GM12878 (cell line): Measurements from ENCODE around the gene RAB22A. TPM values are rescaled to one million over a fixed set of nuclear protein-coding genes. Genes with fewer than 3 reads are reported as not detected.

Experiments
- ATAC-seq: fragments of 200-7000 bp; cut with Tn5 transposase; 3 replicates; pipeline ENCODE4 v1.9.1; 2020; ENCODE audit warnings: mild to moderate bottlenecking, moderate library complexity
- BruUV-seq: library from RNA; stranded (reverse); fragments of 400-500 nt; replicated peaks from 2 replicates; lab custom pipeline; 2021; lab: Mats Ljungman, UMichigan
- CTCF ChIA-PET: fragments of 300-600 bp; sonication (Branson Sonifier 250); formaldehyde crosslinking; extraction: SDS; loops from one replicate; lab custom pipeline; 2021; ENCODE audit warnings: inconsistent platforms; lab: Yijun Ruan, JAX
- POLR2A ChIA-PET: fragments of 350-600 bp; formaldehyde crosslinking; extraction: SDS; loops from one replicate; lab custom pipeline; 2021; ENCODE audit warnings: inconsistent platforms; lab: Charles Lee
- RAD21 ChIA-PET: fragments of 300-600 bp; sonication (Branson Sonifier 250); formaldehyde crosslinking; loops from one replicate; lab custom pipeline; 2023; ENCODE audit warnings: antibody characterized with exemption; ENCODE audit not compliant: unreplicated experiment; lab: Charles Lee
- SMC1A ChIA-PET: fragments of 300-600 bp; sonication (Branson Sonifier 250); formaldehyde crosslinking; loops from one replicate; lab custom pipeline; 2023; ENCODE audit not compliant: unreplicated experiment, uncharacterized antibody; lab: Charles Lee
- DNase-seq: peaks from one replicate; pipeline ENCODE4 v3.0.0-alpha.2; 2011; ENCODE audit warnings: low read depth, low spot score
- FAIRE-seq: peaks from 3 replicates; lab custom pipeline; 2011; peaks lifted over from hg19 to GRCh38; lab: Jason Lieb, UNC
- H2AFZ ChIP-seq: 2 replicates; pipeline ENCODE4 v1.6.0; 2011; ENCODE audit warnings: low read depth, low read length, control low read depth; ENCODE audit not compliant: control insufficient read depth
- H3K27ac ChIP-seq: 2 replicates; pipeline ENCODE4 v1.5.1; 2011; ENCODE audit warnings: control low read depth; ENCODE audit not compliant: control insufficient read depth, insufficient read depth
- H3K27me3 ChIP-seq, 2 experiments: replicated peaks in 1 of 2; 2 replicates each; pipeline versions ENCODE4 v1.6.0 to v1.6.1; 2011; ENCODE audit warnings: low read length in 1 of 2; ENCODE audit not compliant: control insufficient read depth in 2 of 2, insufficient read depth in 2 of 2
- H3K36me3 ChIP-seq, 2 experiments: 2 replicates each; pipeline ENCODE4 v1.5.1; 2011; ENCODE audit warnings: low read length in 1 of 2; ENCODE audit not compliant: control insufficient read depth in 2 of 2, insufficient read depth in 2 of 2
- H3K4me1 ChIP-seq: 2 replicates; pipeline ENCODE4 v1.6.1; 2011; ENCODE audit warnings: mild to moderate bottlenecking, low read length, moderate library complexity, mixed read lengths; ENCODE audit not compliant: control insufficient read depth, insufficient read depth
- H3K4me2 ChIP-seq: 2 replicates; pipeline ENCODE4 v1.6.0; 2011; ENCODE audit warnings: control low read depth; ENCODE audit not compliant: control insufficient read depth, insufficient read depth
- H3K4me3 ChIP-seq: fragments of 200-600 bp; sonication (generic); 2 replicates; pipeline ENCODE4 v1.5.1; 2016
- H3K79me2 ChIP-seq: 2 replicates; pipeline ENCODE4 v1.6.0; 2011; ENCODE audit warnings: low read length; ENCODE audit not compliant: control insufficient read depth, insufficient read depth
- H3K9ac ChIP-seq: 2 replicates; pipeline ENCODE4 v1.8.0; 2011; ENCODE audit warnings: low read length, control low read depth, mixed read lengths; ENCODE audit not compliant: control insufficient read depth, insufficient read depth
- H3K9me3 ChIP-seq: replicated peaks from 3 replicates; pipeline ENCODE4 v1.5.1; 2011; ENCODE audit warnings: mild to moderate bottlenecking, low read length; ENCODE audit not compliant: control insufficient read depth, insufficient read depth
- H4K20me1 ChIP-seq: 2 replicates; pipeline ENCODE4 v1.6.0; 2011; ENCODE audit not compliant: control insufficient read depth, insufficient read depth
- CTCF ChIP-seq, 3 experiments: IDR thresholded peaks in 2 of 3; conservative IDR thresholded peaks in 1 of 3; 2 replicates each; pipeline ENCODE4 v1.5.1; 2011; ENCODE audit warnings: low read depth in 3 of 3, low read length in 3 of 3, mild to moderate bottlenecking in 3 of 3, control low read depth in 2 of 3, moderate library complexity in 2 of 3, inconsistent platforms in 1 of 3, mixed read lengths in 1 of 3; ENCODE audit not compliant: control insufficient read depth in 2 of 3, insufficient read depth in 1 of 3; ENCODE audit errors: extremely low read depth in 1 of 3
- HDAC2 ChIP-seq: fragments of 200-600 bp; sonication (generic); IDR thresholded peaks from 2 replicates; pipeline ENCODE4 v1.6.1; 2017
- IKZF1 ChIP-seq: fragments of 450-650 bp; conservative IDR thresholded peaks from 2 replicates; pipeline ENCODE4 v1.6.1; 2017; ENCODE audit warnings: antibody characterized with exemption, mild to moderate bottlenecking
- IRF5 ChIP-seq: fragments of 450-650 bp; IDR thresholded peaks from 2 replicates; pipeline ENCODE4 v1.6.1; 2017; ENCODE audit warnings: borderline replicate concordance
- REST ChIP-seq: IDR thresholded peaks from 2 replicates; pipeline ENCODE4 v1.6.1; 2012; ENCODE audit warnings: mild to moderate bottlenecking, low read depth, low read length
- ZZZ3 ChIP-seq: IDR thresholded peaks from 2 replicates; pipeline ENCODE4 v1.6.1; 2011; ENCODE audit warnings: low read depth; ENCODE audit not compliant: control insufficient read depth, insufficient read length
- WGBS: methylation state at CpG from one replicate; pipeline ENCODE4 v1.1.6; 2016; ENCODE audit warnings: low lambda C conversion rate; ENCODE audit not compliant: insufficient replicate concordance, insufficient coverage; ENCODE audit errors: missing lambda C conversion rate; 5-methylcytosine and 5-hydroxymethylcytosine counted together
- in situ Hi-C: fragments of 300-500 bp; cut with MboI; formaldehyde crosslinking; loops from 9 replicates; pipeline ENCODE4 v1.14.3; 2018; ENCODE audit warnings: mixed read lengths
- intact Hi-C: fragments of 100-400 bp; cut with micrococcal nuclease; formaldehyde crosslinking; loops from one replicate; pipeline ENCODE4 v1.14.2; 2022; ENCODE audit not compliant: unreplicated experiment
- polyA plus RNA-seq, 11 experiments: library from polyadenylated mRNA; depleted of rRNA in 4 of 11; unstranded in 6 of 11; stranded (reverse) in 5 of 11; fragments of >200 nt; fragmentation: Nextera tagmentation in 4 of 11; fragmentation: Illumina TruSeq in 1 of 11; extraction: Ambion mirVana in 4 of 11; extraction: Trizol in 1 of 11; gene quantifications; 1 replicate in 1 of 11; 2 replicates in 10 of 11; pipeline versions ENCODE4 v1.2.1 to v1.2.3, GENCODE V29; 2011 to 2016; ENCODE audit warnings: inconsistent platforms in 2 of 11, missing spikeins in 2 of 11, low read depth in 1 of 11
- total RNA-seq, 4 experiments: library from RNA; depleted of rRNA in 3 of 4; stranded (reverse); fragments of >200 nt in 3 of 4; fragmentation: Illumina TruSeq in 1 of 4; extraction: Trizol in 1 of 4; gene quantifications; 2 replicates each; pipeline versions ENCODE4 v1.2.1 to v1.2.3, GENCODE V29; 2013 to 2021
- TF ChIP-seq, protein P1 (sequence below): fragments of 450-650 bp; conservative IDR thresholded peaks from 2 replicates; pipeline ENCODE4 v1.6.1; 2017; ENCODE audit warnings: mild to moderate bottlenecking, moderate library complexity
- TF ChIP-seq, protein P2 (sequence below): fragments of 450-650 bp; formaldehyde crosslinking; IDR thresholded peaks from 2 replicates; pipeline ENCODE4 v1.4.0; 2020; ENCODE audit warnings: mild to moderate bottlenecking, moderate library complexity

The RAB22A gene
- total and polyA plus RNA-seq, 10 of the 15 experiments (the other 5 are each of a cell fraction or from before 2014, with no cell fraction given): 2.7 to 12.0 (median 10.0) TPM

- TSS peak; percentile 76 for BruUV-seq
- Histone ChIP-seq H4K20me1 (no peaks in the 10 kb centered on the region; the same call in 1 of the 2 replicates), H3K36me3 (peaks cover 0 to 12% of the 10 kb centered on the region in 2 experiments; a peak in 1 of 4 replicates), H3K27me3 (no peaks in the 10 kb centered on the region), H2AFZ (peak overlapping the region; percentile 37), H3K4me2 (peak overlapping the region; percentile 42; the same call in 1 of the 2 replicates), H3K27ac (no peak overlapping the region), H3K4me1 (peaks cover 13% of the 10 kb centered on the region), H3K4me3 (no peak overlapping the region), H3K79me2 (peaks cover 41% of the 10 kb centered on the region), H3K9ac (no peak overlapping the region), H3K9me3 (no peaks in the 10 kb centered on the region; the same call in 2 of the 3 replicates)
- in situ Hi-C loops (no loop called here), intact Hi-C loops (loop anchor here (5.0 kb wide), 1 partner anchor 81 kb away; the partner anchor contains the start of gene RAB22A)
- ATAC-seq (no peak), FAIRE-seq (no peak), DNase-seq (no peak)
- POLR2A ChIA-PET: interaction anchor here (0.8 to 1.6 kb wide), 7 partner anchors 10 to 264 kb away, joined by 3 to 8 read pairs (median 4); partner anchors contain the start of gene STX16
- 73% methylated on average over 4 of the region's 4 CpGs for WGBS
- RAD21 ChIA-PET: interaction anchor here (0.7 to 1.8 kb wide), 8 partner anchors 17 to 788 kb away, joined by 3 to 12 read pairs (median 6); partner anchors contain the start of gene STX16
- CTCF ChIA-PET: interaction anchor here (0.7 to 1.4 kb wide), 3 partner anchors 10 to 263 kb away, joined by 3 to 6 read pairs (median 3); partner anchors contain the start of gene STX16
- SMC1A ChIA-PET: interaction anchor here (1.0 to 1.5 kb wide), 7 partner anchors 13 to 706 kb away, joined by 3 to 5 read pairs (median 4); no protein-coding TSS in a partner anchor
- TF ChIP-seq IRF5 (no peak), CTCF (IDR thresholded peaks at IDR 0.05 in 2 of 3, conservative IDR thresholded peaks at IDR 0.05 in 1 of 3; ENCODE audit: control insufficient read depth in 2 of 3, extremely low read depth in 1 of 3, insufficient read depth in 1 of 3, low read depth in 3 of 3, low read length in 3 of 3) (no peak), IKZF1 (no peak), ZZZ3 (no peak), REST (no peak), HDAC2 (no peak)
- TF ChIP-seq, protein P1, sequence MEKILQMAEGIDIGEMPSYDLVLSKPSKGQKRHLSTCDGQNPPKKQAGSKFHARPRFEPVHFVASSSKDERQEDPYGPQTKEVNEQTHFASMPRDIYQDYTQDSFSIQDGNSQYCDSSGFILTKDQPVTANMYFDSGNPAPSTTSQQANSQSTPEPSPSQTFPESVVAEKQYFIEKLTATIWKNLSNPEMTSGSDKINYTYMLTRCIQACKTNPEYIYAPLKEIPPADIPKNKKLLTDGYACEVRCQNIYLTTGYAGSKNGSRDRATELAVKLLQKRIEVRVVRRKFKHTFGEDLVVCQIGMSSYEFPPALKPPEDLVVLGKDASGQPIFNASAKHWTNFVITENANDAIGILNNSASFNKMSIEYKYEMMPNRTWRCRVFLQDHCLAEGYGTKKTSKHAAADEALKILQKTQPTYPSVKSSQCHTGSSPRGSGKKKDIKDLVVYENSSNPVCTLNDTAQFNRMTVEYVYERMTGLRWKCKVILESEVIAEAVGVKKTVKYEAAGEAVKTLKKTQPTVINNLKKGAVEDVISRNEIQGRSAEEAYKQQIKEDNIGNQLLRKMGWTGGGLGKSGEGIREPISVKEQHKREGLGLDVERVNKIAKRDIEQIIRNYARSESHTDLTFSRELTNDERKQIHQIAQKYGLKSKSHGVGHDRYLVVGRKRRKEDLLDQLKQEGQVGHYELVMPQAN: no peak
- TF ChIP-seq, protein P2, sequence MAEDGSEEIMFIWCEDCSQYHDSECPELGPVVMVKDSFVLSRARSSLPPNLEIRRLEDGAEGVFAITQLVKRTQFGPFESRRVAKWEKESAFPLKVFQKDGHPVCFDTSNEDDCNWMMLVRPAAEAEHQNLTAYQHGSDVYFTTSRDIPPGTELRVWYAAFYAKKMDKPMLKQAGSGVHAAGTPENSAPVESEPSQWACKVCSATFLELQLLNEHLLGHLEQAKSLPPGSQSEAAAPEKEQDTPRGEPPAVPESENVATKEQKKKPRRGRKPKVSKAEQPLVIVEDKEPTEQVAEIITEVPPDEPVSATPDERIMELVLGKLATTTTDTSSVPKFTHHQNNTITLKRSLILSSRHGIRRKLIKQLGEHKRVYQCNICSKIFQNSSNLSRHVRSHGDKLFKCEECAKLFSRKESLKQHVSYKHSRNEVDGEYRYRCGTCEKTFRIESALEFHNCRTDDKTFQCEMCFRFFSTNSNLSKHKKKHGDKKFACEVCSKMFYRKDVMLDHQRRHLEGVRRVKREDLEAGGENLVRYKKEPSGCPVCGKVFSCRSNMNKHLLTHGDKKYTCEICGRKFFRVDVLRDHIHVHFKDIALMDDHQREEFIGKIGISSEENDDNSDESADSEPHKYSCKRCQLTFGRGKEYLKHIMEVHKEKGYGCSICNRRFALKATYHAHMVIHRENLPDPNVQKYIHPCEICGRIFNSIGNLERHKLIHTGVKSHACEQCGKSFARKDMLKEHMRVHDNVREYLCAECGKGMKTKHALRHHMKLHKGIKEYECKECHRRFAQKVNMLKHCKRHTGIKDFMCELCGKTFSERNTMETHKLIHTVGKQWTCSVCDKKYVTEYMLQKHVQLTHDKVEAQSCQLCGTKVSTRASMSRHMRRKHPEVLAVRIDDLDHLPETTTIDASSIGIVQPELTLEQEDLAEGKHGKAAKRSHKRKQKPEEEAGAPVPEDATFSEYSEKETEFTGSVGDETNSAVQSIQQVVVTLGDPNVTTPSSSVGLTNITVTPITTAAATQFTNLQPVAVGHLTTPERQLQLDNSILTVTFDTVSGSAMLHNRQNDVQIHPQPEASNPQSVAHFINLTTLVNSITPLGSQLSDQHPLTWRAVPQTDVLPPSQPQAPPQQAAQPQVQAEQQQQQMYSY (CRISPR knock-in tag): no peak
These were observed 78.6 kb downstream of the RAB22A start for GRCh38 chr20:58388028-58388601.
